GM18519 (cell line): Measurements from ENCODE around the gene PARK7.

ENCODE experiments used
- ATAC-seq: cut with Tn5 transposase; IDR thresholded peaks from one replicate; pipeline ENCODE4 v1.9.1; 2021; ENCODE audit warnings: mild to moderate bottlenecking, moderate library complexity; ENCODE audit not compliant: unreplicated experiment, low FRiP score

The PARK7 gene

GRCh38 chr1:7975212-7975865 is 13.8 kb downstream of the PARK7 start:
- no peak for ATAC-seq

GRCh38 chr1:7980984-7981383 is 19.5 kb downstream of the PARK7 start:
- no peak for ATAC-seq

GRCh38 chr1:7983086-7983778 is 21.7 kb downstream of the PARK7 start:
- ATAC-seq, result no peak

GRCh38 chr1:7984811-7985210 is 23.3 kb downstream of the PARK7 start:
- ATAC-seq, result no peak

GRCh38 chr1:7985851-7986612 is 24.5 kb downstream of the PARK7 start:
- no peak for ATAC-seq

GRCh38 chr1:7987528-7987927 is 26.0 kb downstream of the PARK7 start:
- ATAC-seq, result no peak

GRCh38 chr1:7988576-7988975 is 27.1 kb downstream of the PARK7 start:
- no peak for ATAC-seq

- ATAC-seq, result no peak
Measured at GRCh38 chr1:7989762-7990428, 28.4 kb downstream of the PARK7 start.

GRCh38 chr1:7991504-7992440 is 30.3 kb downstream of the PARK7 start:
- ATAC-seq, result no peak

GRCh38 chr1:7992885-7993284 is 31.4 kb downstream of the PARK7 start:
- ATAC-seq, result no peak

- no peak for ATAC-seq
Measured at GRCh38 chr1:7993593-7994479, 32.3 kb downstream of the PARK7 start.

- no peak for ATAC-seq
Measured at GRCh38 chr1:7994827-7995226, 33.3 kb downstream of the PARK7 start.

- ATAC-seq, result no peak
Measured at GRCh38 chr1:7995437-7995836, 33.9 kb downstream of the PARK7 start.

- no peak for ATAC-seq
Measured at GRCh38 chr1:8002329-8002910, 40.9 kb downstream of the PARK7 start.

- no peak for ATAC-seq
Measured at GRCh38 chr1:8002921-8003320, 41.4 kb downstream of the PARK7 start.

- no peak for ATAC-seq
Measured at GRCh38 chr1:8003438-8004112, 42.1 kb downstream of the PARK7 start.

- ATAC-seq, result no peak
Measured at GRCh38 chr1:8004113-8004802, 42.7 kb downstream of the PARK7 start.
